Measurements from ENCODE around the gene SETX. TPM values are rescaled to one million over a fixed set of nuclear protein-coding genes. Genes with fewer than 3 reads are reported as not detected.
A peak's percentile ranks its signal among the peaks of the same experiment; 100 is the strongest.

Gene SETX
- total RNA-seq, 2 experiments from 2014 or later = 67.9 to 79.2 TPM

DNA sequence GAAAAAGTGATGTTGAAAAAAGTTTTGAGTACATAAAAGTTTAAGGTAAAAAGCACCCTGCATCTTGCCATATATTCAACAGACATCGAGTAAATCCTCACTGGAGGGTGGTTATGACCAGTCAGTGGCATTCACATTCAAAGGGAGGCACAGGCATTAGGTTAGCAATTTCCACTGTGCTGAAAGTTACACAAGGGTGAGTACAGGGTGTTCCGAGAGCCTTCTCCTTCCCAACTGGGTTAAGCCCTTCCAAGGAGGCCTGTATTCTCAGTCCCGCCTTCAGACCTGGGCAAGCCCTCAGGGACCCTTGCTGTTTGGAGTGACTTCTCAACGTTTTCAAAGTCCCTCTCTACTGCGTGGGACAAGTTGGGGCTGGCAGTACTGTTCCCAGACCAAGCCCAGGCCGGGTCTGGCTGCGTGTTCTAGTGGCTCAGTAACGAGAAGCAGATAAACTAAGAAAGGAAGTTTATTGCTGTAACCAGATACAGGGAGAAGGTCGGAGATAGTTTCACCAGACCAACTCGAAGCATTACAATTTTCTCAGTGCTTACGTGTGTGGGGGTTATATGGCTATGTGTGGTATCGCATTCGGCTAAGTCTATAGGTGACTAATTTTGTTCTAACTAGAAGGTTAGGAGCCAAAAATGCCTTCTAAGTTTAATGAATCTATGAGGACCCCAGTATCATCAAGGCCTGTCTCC lies 13.0 kb upstream of the SETX start:
- ChIA-PET POLR2A (interaction anchor here (1.0 to 1.3 kb wide), 4 partner anchors 13 to 16 kb away, joined by 3 to 7 read pairs (median 4); partner anchors contain the start of gene SETX), CTCF (ENCODE audit: unreplicated experiment) (no interaction called here)
- no peak overlapping the region for H3K27ac ChIP-seq (ENCODE audit: low read depth, low read length, poor library complexity, severe bottlenecking)
- no peaks in the 10 kb centered on the region for H3K9me2 ChIP-seq (ENCODE audit: insufficient read depth, low read length)
- H2AFZ ChIP-seq (ENCODE audit: low read length) = no peak overlapping the region
- no peaks in the 10 kb centered on the region for H4K20me1 ChIP-seq (ENCODE audit: insufficient read depth, low read length)
- no peaks in the 10 kb centered on the region for H3K36me3 ChIP-seq (ENCODE audit: insufficient read depth, low read length)
- DNase-seq (ENCODE audit: low spot score) = no peak
- no peaks in the 10 kb centered on the region for H3K79me2 ChIP-seq (ENCODE audit: insufficient read depth, low read depth, low read length)
- no TSS peak for BruUV-seq (replicated peaks)
- H3K4me3 ChIP-seq (ENCODE audit: low read depth, low read length, poor library complexity, severe bottlenecking) = no peak overlapping the region
- no peaks in the 10 kb centered on the region for H3K9me3 ChIP-seq (ENCODE audit: low read length)
- no peak overlapping the region for H3K4me2 ChIP-seq (ENCODE audit: low read length)
- TF ChIP-seq, protein P1, sequence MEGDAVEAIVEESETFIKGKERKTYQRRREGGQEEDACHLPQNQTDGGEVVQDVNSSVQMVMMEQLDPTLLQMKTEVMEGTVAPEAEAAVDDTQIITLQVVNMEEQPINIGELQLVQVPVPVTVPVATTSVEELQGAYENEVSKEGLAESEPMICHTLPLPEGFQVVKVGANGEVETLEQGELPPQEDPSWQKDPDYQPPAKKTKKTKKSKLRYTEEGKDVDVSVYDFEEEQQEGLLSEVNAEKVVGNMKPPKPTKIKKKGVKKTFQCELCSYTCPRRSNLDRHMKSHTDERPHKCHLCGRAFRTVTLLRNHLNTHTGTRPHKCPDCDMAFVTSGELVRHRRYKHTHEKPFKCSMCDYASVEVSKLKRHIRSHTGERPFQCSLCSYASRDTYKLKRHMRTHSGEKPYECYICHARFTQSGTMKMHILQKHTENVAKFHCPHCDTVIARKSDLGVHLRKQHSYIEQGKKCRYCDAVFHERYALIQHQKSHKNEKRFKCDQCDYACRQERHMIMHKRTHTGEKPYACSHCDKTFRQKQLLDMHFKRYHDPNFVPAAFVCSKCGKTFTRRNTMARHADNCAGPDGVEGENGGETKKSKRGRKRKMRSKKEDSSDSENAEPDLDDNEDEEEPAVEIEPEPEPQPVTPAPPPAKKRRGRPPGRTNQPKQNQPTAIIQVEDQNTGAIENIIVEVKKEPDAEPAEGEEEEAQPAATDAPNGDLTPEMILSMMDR (conservative IDR thresholded peaks at IDR 0.05; ENCODE audit: low read length) = no peak
- no peak for TF ChIP-seq EZH2phosphoT487 (IDR thresholded peaks at IDR 0.05; ENCODE audit: borderline replicate concordance, low read depth, low read length)
- peaks cover 33% of the 10 kb centered on the region for H3K4me1 ChIP-seq (ENCODE audit: insufficient read depth, low read length, poor library complexity, severe bottlenecking)
- intact Hi-C loops (cut with micrococcal nuclease; ENCODE audit: unreplicated experiment) = no loop called here

DNA sequence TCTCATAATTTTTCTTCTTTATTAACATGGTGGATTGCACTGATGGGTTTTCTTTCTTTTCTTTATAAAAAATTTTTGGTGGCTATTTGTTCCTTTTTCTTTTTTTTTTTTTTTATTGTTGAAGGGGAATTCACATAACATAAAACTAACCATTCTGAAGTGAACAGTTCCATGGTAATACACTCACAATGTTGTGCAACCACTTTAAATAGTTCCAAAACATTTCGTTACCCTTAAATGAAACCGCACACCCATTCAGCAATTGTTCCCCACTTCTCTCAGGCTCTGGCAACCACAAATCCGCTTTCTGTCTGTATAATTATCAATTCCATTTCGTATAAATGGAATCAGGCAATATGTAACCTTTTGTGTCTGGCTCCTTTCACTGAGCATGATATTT lies 11.7 kb upstream of the SETX start:
- intact Hi-C loops (cut with micrococcal nuclease; ENCODE audit: unreplicated experiment) = no loop called here
- ChIA-PET POLR2A (interaction anchor here (0.8 to 1.2 kb wide), 2 partner anchors 16 to 18 kb away, joined by 3 to 5 read pairs; no protein-coding TSS in a partner anchor), CTCF (ENCODE audit: unreplicated experiment) (no interaction called here)
- no peaks in the 10 kb centered on the region for H3K36me3 ChIP-seq (ENCODE audit: insufficient read depth, low read length)
- no peak for DNase-seq (ENCODE audit: low spot score)
- no peaks in the 10 kb centered on the region for H3K9me3 ChIP-seq (ENCODE audit: low read length)
- no TSS peak for BruUV-seq (replicated peaks)
- H2AFZ ChIP-seq (ENCODE audit: low read length) = peak overlapping the region; percentile 82; the same call in 1 of the 2 replicates
- no peak overlapping the region for H3K4me2 ChIP-seq (ENCODE audit: low read length)
- H3K9me2 ChIP-seq (ENCODE audit: insufficient read depth, low read length) = no peaks in the 10 kb centered on the region
- H3K27ac ChIP-seq (ENCODE audit: low read depth, low read length, poor library complexity, severe bottlenecking) = no peak overlapping the region
- H3K4me3 ChIP-seq (ENCODE audit: low read depth, low read length, poor library complexity, severe bottlenecking) = no peak overlapping the region
- no peaks in the 10 kb centered on the region for H3K79me2 ChIP-seq (ENCODE audit: insufficient read depth, low read depth, low read length)
- H4K20me1 ChIP-seq (ENCODE audit: insufficient read depth, low read length) = no peaks in the 10 kb centered on the region
- peaks cover 26% of the 10 kb centered on the region for H3K4me1 ChIP-seq (ENCODE audit: insufficient read depth, low read length, poor library complexity, severe bottlenecking)
- no peak for TF ChIP-seq EZH2phosphoT487 (IDR thresholded peaks at IDR 0.05; ENCODE audit: borderline replicate concordance, low read depth, low read length)

DNA sequence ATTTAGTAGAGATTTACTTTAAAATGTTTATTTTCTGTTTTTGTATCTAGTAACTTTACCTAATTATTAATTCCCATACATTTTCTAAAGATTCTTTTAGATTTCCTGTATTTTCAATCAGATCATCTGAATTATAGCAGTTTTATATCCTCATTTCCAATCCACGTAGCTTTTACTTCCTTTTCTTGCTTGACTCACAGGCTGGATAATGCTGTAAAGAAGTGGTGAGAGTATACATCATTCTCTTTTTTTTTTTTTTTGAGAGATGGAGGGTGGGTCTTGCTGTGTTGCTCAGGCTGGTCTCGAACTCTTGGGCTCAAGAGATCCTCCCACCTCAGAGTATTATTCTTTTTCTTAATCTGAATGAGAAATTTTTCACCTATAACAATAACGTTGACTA lies 11.2 kb upstream of the SETX start:
- CTCF ChIA-PET (ENCODE audit: unreplicated experiment) = no interaction called here
- H2AFZ ChIP-seq (ENCODE audit: low read length) = peak overlapping the region; percentile 82; the same call in 1 of the 2 replicates

More for the DNA sequence above, 11.2 kb upstream of the SETX start:
- Histone ChIP-seq H3K9me3 (ENCODE audit: low read length) (no peaks in the 10 kb centered on the region), H4K20me1 (ENCODE audit: insufficient read depth, low read length) (no peaks in the 10 kb centered on the region), H3K9me2 (ENCODE audit: insufficient read depth, low read length) (no peaks in the 10 kb centered on the region), H3K4me1 (ENCODE audit: insufficient read depth, low read length, poor library complexity, severe bottlenecking) (peaks cover 26% of the 10 kb centered on the region), H3K4me3 (ENCODE audit: low read depth, low read length, poor library complexity, severe bottlenecking) (no peak overlapping the region), H3K79me2 (ENCODE audit: insufficient read depth, low read depth, low read length) (no peaks in the 10 kb centered on the region), H3K27ac (ENCODE audit: low read depth, low read length, poor library complexity, severe bottlenecking) (peak overlapping the region; percentile 3), H3K4me2 (ENCODE audit: low read length) (peak overlapping the region; percentile 19), H3K36me3 (ENCODE audit: insufficient read depth, low read length) (no peaks in the 10 kb centered on the region)
- POLR2A ChIA-PET = interaction anchor here (0.8 to 1.1 kb wide), 2 partner anchors 16 to 18 kb away, joined by 5 to 6 read pairs; no protein-coding TSS in a partner anchor
- no TSS peak for BruUV-seq (replicated peaks)
- no peak for DNase-seq (ENCODE audit: low spot score)
- TF ChIP-seq, protein P1 (conservative IDR thresholded peaks at IDR 0.05; ENCODE audit: low read length) = no peak
- no peak for TF ChIP-seq EZH2phosphoT487 (IDR thresholded peaks at IDR 0.05; ENCODE audit: borderline replicate concordance, low read depth, low read length)
- intact Hi-C loops (cut with micrococcal nuclease; ENCODE audit: unreplicated experiment) = no loop called here

Data from OCI-LY7 (cell line).